ENCODE results near the gene SEC16A.
A peak's percentile ranks its signal among the peaks of the same experiment; 100 is the strongest.

Gene SEC16A

GRCh38 chr9:136482046-136482792 is 621 bp downstream of the SEC16A start:
- Histone ChIP-seq H3K27ac (peak overlapping the region; percentile 96), H3K9me3 (ENCODE audit: severe bottlenecking) (no peaks in the 10 kb centered on the region)
- DNase-seq: no peak

GRCh38 chr9:136481558-136481957 is 1.3 kb downstream of the SEC16A start:
- Histone ChIP-seq H3K27me3 (ENCODE audit: insufficient read depth, low read depth, severe bottlenecking) (no peaks in the 10 kb centered on the region), H3K4me3 (ENCODE audit: low read depth, low read length) (peak overlapping the region; percentile 79), H3K36me3 (peaks cover 31% of the 10 kb centered on the region), H3K27ac (peak overlapping the region; percentile 96), H3K9me3 (ENCODE audit: severe bottlenecking) (no peaks in the 10 kb centered on the region)
- no peak for TF ChIP-seq CTCF (IDR thresholded peaks at IDR 0.05; ENCODE audit: low read depth, low read length)
- DNase-seq: no peak

More at GRCh38 chr9:136482046-136482792, 621 bp downstream of the SEC16A start:
- TF ChIP-seq CTCF (IDR thresholded peaks at IDR 0.05; ENCODE audit: low read depth, low read length): no peak
- H3K4me3 ChIP-seq (ENCODE audit: low read depth, low read length): peak overlapping the region; percentile 79
- no peaks in the 10 kb centered on the region for H3K27me3 ChIP-seq (ENCODE audit: insufficient read depth, low read depth, severe bottlenecking)
- peaks cover 25% of the 10 kb centered on the region for H3K36me3 ChIP-seq

- DNase-seq: no peak
- no peaks in the 10 kb centered on the region for H3K27me3 ChIP-seq (ENCODE audit: insufficient read depth, low read depth, severe bottlenecking)
Observed at GRCh38 chr9:136476369-136477150, 6.3 kb downstream of the SEC16A start.

GRCh38 chr9:136474974-136475865 is 7.6 kb downstream of the SEC16A start:
- Histone ChIP-seq H3K27ac (no peak overlapping the region), H3K9me3 (ENCODE audit: severe bottlenecking) (no peaks in the 10 kb centered on the region), H3K4me3 (ENCODE audit: low read depth, low read length) (no peak overlapping the region), H3K27me3 (ENCODE audit: insufficient read depth, low read depth, severe bottlenecking) (no peaks in the 10 kb centered on the region), H3K36me3 (peaks cover 90% of the 10 kb centered on the region)
- TF ChIP-seq CTCF (IDR thresholded peaks at IDR 0.05; ENCODE audit: low read depth, low read length): no peak
- no peak for DNase-seq

More at GRCh38 chr9:136476369-136477150, 6.3 kb downstream of the SEC16A start:
- no peak for TF ChIP-seq CTCF (IDR thresholded peaks at IDR 0.05; ENCODE audit: low read depth, low read length)
- Histone ChIP-seq H3K36me3 (peaks cover 77% of the 10 kb centered on the region), H3K9me3 (ENCODE audit: severe bottlenecking) (no peaks in the 10 kb centered on the region), H3K27ac (no peak overlapping the region), H3K4me3 (ENCODE audit: low read depth, low read length) (no peak overlapping the region)

GRCh38 chr9:136474021-136474640 is 8.7 kb downstream of the SEC16A start:
- no peaks in the 10 kb centered on the region for H3K9me3 ChIP-seq (ENCODE audit: severe bottlenecking)
- H3K27ac ChIP-seq: no peak overlapping the region
- H3K36me3 ChIP-seq: peaks cover 97% of the 10 kb centered on the region
- no peak for TF ChIP-seq CTCF (IDR thresholded peaks at IDR 0.05; ENCODE audit: low read depth, low read length)
- no peaks in the 10 kb centered on the region for H3K27me3 ChIP-seq (ENCODE audit: insufficient read depth, low read depth, severe bottlenecking)
- no peak for DNase-seq
- no peak overlapping the region for H3K4me3 ChIP-seq (ENCODE audit: low read depth, low read length)

Measured in WERI-Rb-1 (cell line).